Retinal pigment epithelial cell (primary cell): ENCODE results near the gene MARCHF10.
"Not testable (repeated sequence)": the region's sequence is repeated elsewhere in the genome, so short reads cannot be mapped to it uniquely, and the experiment has no call there.

Source experiments
- DNase-seq: peaks from one replicate; pipeline ENCODE4 v3.0.0-alpha.2; 2010; ENCODE audit warnings: low read depth
- H3K4me3 ChIP-seq: 2 replicates; pipeline ENCODE4 v1.5.1; 2011; ENCODE audit warnings: mild to moderate bottlenecking, low read length, control low read depth, moderate library complexity
- CTCF ChIP-seq: conservative IDR thresholded peaks from 2 replicates; pipeline ENCODE4 v1.5.1; 2011; ENCODE audit warnings: low read depth, low read length, control low read depth, inconsistent platforms

MARCHF10 gene

GRCh38 chr17:62692159-62692651 lies 115.9 kb downstream of the MARCHF10 start:
- no peak overlapping the region for H3K4me3 ChIP-seq
- TF ChIP-seq CTCF = no peak
- no peak for DNase-seq

GRCh38 chr17:62691589-62691915 lies 116.6 kb downstream of the MARCHF10 start:
- not testable (repeated sequence) for DNase-seq

GRCh38 chr17:62690168-62690897 lies 117.8 kb downstream of the MARCHF10 start:
- H3K4me3 ChIP-seq = no peak overlapping the region
- TF ChIP-seq CTCF = no peak
- no peak for DNase-seq

More at GRCh38 chr17:62691589-62691915, 116.6 kb downstream of the MARCHF10 start:
- H3K4me3 ChIP-seq = not testable (repeated sequence)

- no peak overlapping the region for H3K4me3 ChIP-seq
- DNase-seq = no peak
- no peak for TF ChIP-seq CTCF
Observed at GRCh38 chr17:62689441-62690167, 118.5 kb downstream of the MARCHF10 start.

- H3K4me3 ChIP-seq = no peak overlapping the region
- no peak for DNase-seq
- no peak for TF ChIP-seq CTCF
Observed at GRCh38 chr17:62688398-62689160, 119.5 kb downstream of the MARCHF10 start.

- no peak for TF ChIP-seq CTCF
- DNase-seq = no peak
- H3K4me3 ChIP-seq = no peak overlapping the region
Observed at GRCh38 chr17:62687997-62688396, 120.1 kb downstream of the MARCHF10 start.

- TF ChIP-seq CTCF = no peak
- H3K4me3 ChIP-seq = no peak overlapping the region
- DNase-seq = no peak
Observed at GRCh38 chr17:62684179-62684578, 123.9 kb downstream of the MARCHF10 start.
